HG03097 (cell line): ENCODE data around the gene MEIKIN.

ENCODE experiments used
- ATAC-seq: cut with Tn5 transposase; IDR thresholded peaks from one replicate; pipeline ENCODE4 v1.9.1; 2021; ENCODE audit not compliant: unreplicated experiment, low FRiP score

MEIKIN gene

GRCh38 chr5:131776450-131776849 lies 169.0 kb downstream of the MEIKIN start:
- ATAC-seq, result no peak

- ATAC-seq, result no peak
These were observed 170.7 kb downstream of the MEIKIN start for GRCh38 chr5:131774652-131775367.

- ATAC-seq, result no peak
These were observed 171.7 kb downstream of the MEIKIN start for GRCh38 chr5:131773805-131774204.

- ATAC-seq, result no peak
These were observed 173.8 kb downstream of the MEIKIN start for GRCh38 chr5:131771692-131772091.

- no peak for ATAC-seq
These were observed 175.5 kb downstream of the MEIKIN start for GRCh38 chr5:131769961-131770360.

- ATAC-seq, result no peak
These were observed 176.1 kb downstream of the MEIKIN start for GRCh38 chr5:131769336-131769735.

GRCh38 chr5:131767891-131768290 lies 177.6 kb downstream of the MEIKIN start:
- ATAC-seq, result no peak

- no peak for ATAC-seq
These were observed 178.8 kb downstream of the MEIKIN start for GRCh38 chr5:131766689-131767088.

- ATAC-seq, result no peak
These were observed 180.2 kb downstream of the MEIKIN start for GRCh38 chr5:131765261-131765660.

- ATAC-seq, result no peak
These were observed 181.5 kb downstream of the MEIKIN start for GRCh38 chr5:131763968-131764367.

- ATAC-seq, result no peak
These were observed 184.7 kb downstream of the MEIKIN start for GRCh38 chr5:131760793-131761192.

- ATAC-seq, result no peak
These were observed 185.8 kb downstream of the MEIKIN start for GRCh38 chr5:131759704-131760103.

GRCh38 chr5:131758520-131758900 lies 187.0 kb downstream of the MEIKIN start:
- ATAC-seq, result no peak

GRCh38 chr5:131757830-131758519 lies 187.5 kb downstream of the MEIKIN start:
- ATAC-seq, result no peak
